Endodermal cell (in vitro differentiated cells): Measurements from ENCODE around the gene LRATD1. TPM values are rescaled to one million over a fixed set of nuclear protein-coding genes. Genes with fewer than 3 reads are reported as not detected.

Source experiments
- DNase-seq: peaks from one replicate; pipeline ENCODE4 v3.0.0-alpha.2; 2017
- H3K27ac ChIP-seq: 2 replicates; pipeline ENCODE4 v1.5.1; 2013; ENCODE audit warnings: mild to moderate bottlenecking, low read depth, low read length, moderate library complexity
- H3K27me3 ChIP-seq: 2 replicates; pipeline ENCODE4 v1.6.1; 2013; ENCODE audit warnings: mild to moderate bottlenecking, low read length, moderate library complexity; ENCODE audit not compliant: insufficient read depth, control insufficient read depth, poor library complexity, severe bottlenecking
- H3K36me3 ChIP-seq: 2 replicates; pipeline ENCODE4 v1.7.0; 2013; ENCODE audit warnings: mild to moderate bottlenecking, low read length, moderate library complexity; ENCODE audit not compliant: control insufficient read depth, insufficient read depth
- H3K4me1 ChIP-seq: one replicate; pipeline ENCODE4 v1.7.0; 2013; ENCODE audit warnings: low read length; ENCODE audit not compliant: control insufficient read depth, insufficient read depth
- H3K4me3 ChIP-seq: 2 replicates; pipeline ENCODE4 v1.5.1; 2013; ENCODE audit warnings: mild to moderate bottlenecking, low read length, moderate library complexity
- H3K9ac ChIP-seq: 2 replicates; pipeline ENCODE4 v1.6.1; 2013; ENCODE audit warnings: mild to moderate bottlenecking, low read length, moderate library complexity; ENCODE audit not compliant: poor library complexity, severe bottlenecking; ENCODE audit errors: extremely low read depth
- H3K9me3 ChIP-seq: 2 replicates; pipeline ENCODE4 v1.6.1; 2013; ENCODE audit warnings: mild to moderate bottlenecking, low read length, moderate library complexity; ENCODE audit not compliant: control insufficient read depth
- H3K27ac Mint-ChIP-seq: 2 replicates; pipeline ENCODE4 v1.8.0; 2020; ENCODE audit warnings: mixed read lengths
- H3K27me3 Mint-ChIP-seq: 2 replicates; pipeline ENCODE4 v1.8.0; 2021; ENCODE audit warnings: mild to moderate bottlenecking, mixed read lengths; ENCODE audit not compliant: insufficient read depth
- H3K36me3 Mint-ChIP-seq: 2 replicates; pipeline ENCODE4 v1.8.0; 2020; ENCODE audit warnings: low read depth, mixed read lengths
- H3K4me1 Mint-ChIP-seq: 2 replicates; pipeline ENCODE4 v1.8.0; 2020; ENCODE audit warnings: mixed read lengths
- H3K4me3 Mint-ChIP-seq: 2 replicates; pipeline ENCODE4 v1.8.0; 2020; ENCODE audit warnings: mild to moderate bottlenecking, moderate library complexity, mixed read lengths
- H3K9me3 Mint-ChIP-seq: 2 replicates; pipeline ENCODE4 v1.8.0; 2020; ENCODE audit warnings: mild to moderate bottlenecking, mixed read lengths
- CTCF ChIP-seq: fragments of 200-600 bp; sonication (generic); conservative IDR thresholded peaks from 2 replicates; pipeline ENCODE4 v1.5.0; 2021; ENCODE audit warnings: antibody characterized with exemption, mild to moderate bottlenecking
- WGBS, 2 experiments: methylation state at CpG; one replicate each; pipeline versions ENCODE4 v1.1.5 to v1.1.7; 2013; ENCODE audit warnings: missing lambda C conversion rate in 2 of 2, mixed read lengths in 1 of 2; ENCODE audit not compliant: insufficient coverage in 1 of 2, insufficient read length in 1 of 2; 5-methylcytosine and 5-hydroxymethylcytosine counted together
- total RNA-seq, 2 donors: library from RNA; stranded (reverse); fragmentation: NEBNext Ultra II Directional in 1 of 2; extraction: Animal tissue kit (Norgen Biotek cat#: 25700) in 1 of 2; gene quantifications; 2 replicates in 1 of 2; 3 replicates in 1 of 2; pipeline ENCODE4 v1.2.1, GENCODE V29; 2021

LRATD1 gene
- total RNA-seq, 2 donors from 2014 or later = 0.95 to 2.6 TPM

- peak; percentile 72 for TF ChIP-seq CTCF
- no peaks in the 10 kb centered on the region for H3K9me3 ChIP-seq
- Mint-ChIP-seq H3K4me1 (no peaks in the 10 kb centered on the region), H3K27me3 (peaks cover 23% of the 10 kb centered on the region), H3K36me3 (no peaks in the 10 kb centered on the region), H3K4me3 (no peak overlapping the region), H3K27ac (no peak overlapping the region), H3K9me3 (no peaks in the 10 kb centered on the region)
- WGBS, 2 experiments = 79 to 86% methylated on average over 2 to 4 of the region's 4 CpGs
- DNase-seq = peak; percentile 65
- no peaks in the 10 kb centered on the region for H3K4me1 ChIP-seq
- H3K36me3 ChIP-seq = no peaks in the 10 kb centered on the region
- peaks cover 24% of the 10 kb centered on the region for H3K27me3 ChIP-seq
- H3K4me3 ChIP-seq = no peak overlapping the region
- no peak overlapping the region for H3K9ac ChIP-seq
- no peak overlapping the region for H3K27ac ChIP-seq
Measured at GRCh38 chr2:14642499-14642898, 10.0 kb downstream of the LRATD1 start.

- H3K27ac Mint-ChIP-seq = no peak overlapping the region
- no peak overlapping the region for H3K27ac ChIP-seq
- no peaks in the 10 kb centered on the region for H3K4me1 Mint-ChIP-seq
- H3K36me3 Mint-ChIP-seq = no peaks in the 10 kb centered on the region
- DNase-seq = no peak
- no peak overlapping the region for H3K9ac ChIP-seq
- H3K9me3 Mint-ChIP-seq = no peaks in the 10 kb centered on the region
- no peaks in the 10 kb centered on the region for H3K36me3 ChIP-seq
- no peaks in the 10 kb centered on the region for H3K4me1 ChIP-seq
- whole genome bisulfite sequencing, 2 experiments = 86 to 96% methylated on average over 1 to 2 of the region's 2 CpGs
- H3K9me3 ChIP-seq = no peaks in the 10 kb centered on the region
- no peaks in the 10 kb centered on the region for H3K27me3 Mint-ChIP-seq
- no peaks in the 10 kb centered on the region for H3K27me3 ChIP-seq
- no peak overlapping the region for H3K4me3 ChIP-seq
- no peak for TF ChIP-seq CTCF
- H3K4me3 Mint-ChIP-seq = no peak overlapping the region
Measured at GRCh38 chr2:14647714-14648113, 15.2 kb downstream of the LRATD1 start.

GRCh38 chr2:14650066-14650465 is 17.5 kb downstream of the LRATD1 start:
- Histone ChIP-seq H3K9me3 (no peaks in the 10 kb centered on the region), H3K4me1 (no peaks in the 10 kb centered on the region), H3K9ac (no peak overlapping the region), H3K36me3 (no peaks in the 10 kb centered on the region), H3K27me3 (no peaks in the 10 kb centered on the region), H3K27ac (no peak overlapping the region), H3K4me3 (no peak overlapping the region)
- no peak for DNase-seq
- H3K27ac Mint-ChIP-seq = no peak overlapping the region
- no peaks in the 10 kb centered on the region for H3K36me3 Mint-ChIP-seq
- no peak for TF ChIP-seq CTCF
- H3K4me1 Mint-ChIP-seq = no peaks in the 10 kb centered on the region
- no peak overlapping the region for H3K4me3 Mint-ChIP-seq
- no peaks in the 10 kb centered on the region for H3K27me3 Mint-ChIP-seq
- no peaks in the 10 kb centered on the region for H3K9me3 Mint-ChIP-seq
